GM23338 (cell line): ENCODE data around the gene POLG2. TPM values are rescaled to one million over a fixed set of nuclear protein-coding genes. Genes with fewer than 3 reads are reported as not detected.

ENCODE experiments used
- ATAC-seq: fragments of 200-7000 bp; cut with Tn5 transposase; 3 replicates; pipeline ENCODE4 v1.9.1; 2020
- DNase-seq: peaks from one replicate; pipeline ENCODE4 v3.0.0-alpha.2; 2015; ENCODE audit warnings: low spot score
- H2AFZ ChIP-seq: fragments of 200-600 bp; sonication (generic); 2 replicates; pipeline ENCODE4 v1.8.0; 2016; ENCODE audit warnings: antibody characterized with exemption, mild to moderate bottlenecking, moderate library complexity
- H3F3A ChIP-seq: fragments of 200-600 bp; sonication (generic); replicated peaks from 2 replicates; pipeline ENCODE4 v1.8.0; 2017; ENCODE audit warnings: antibody characterized with exemption, mixed run types, low read depth
- H3K27ac ChIP-seq: fragments of 200-600 bp; sonication (generic); 2 replicates; pipeline ENCODE4 v1.6.1; 2016; ENCODE audit warnings: low read depth
- H3K27me3 ChIP-seq: fragments of 200-600 bp; sonication (generic); 2 replicates; pipeline ENCODE4 v1.8.0; 2016; ENCODE audit warnings: mild to moderate bottlenecking, mixed run types, moderate library complexity; ENCODE audit not compliant: insufficient read depth
- H3K36me3 ChIP-seq: fragments of 200-600 bp; sonication (generic); 2 replicates; pipeline ENCODE4 v1.8.0; 2016; ENCODE audit warnings: mild to moderate bottlenecking; ENCODE audit not compliant: insufficient read depth
- H3K4me1 ChIP-seq: fragments of 200-600 bp; sonication (generic); 2 replicates; pipeline ENCODE4 v1.8.0; 2016; ENCODE audit warnings: mild to moderate bottlenecking, moderate library complexity; ENCODE audit not compliant: insufficient read depth
- H3K4me2 ChIP-seq: fragments of 200-600 bp; sonication (generic); 2 replicates; pipeline ENCODE4 v1.7.1; 2017; ENCODE audit warnings: mixed run types
- H3K4me3 ChIP-seq: fragments of 200-600 bp; sonication (generic); 2 replicates; pipeline ENCODE4 v1.6.1; 2016; ENCODE audit warnings: mixed run types
- H3K79me2 ChIP-seq: fragments of 200-600 bp; sonication (generic); replicated peaks from 2 replicates; pipeline ENCODE4 v1.8.0; 2017; ENCODE audit warnings: mild to moderate bottlenecking; ENCODE audit not compliant: insufficient read depth
- H3K9me2 ChIP-seq: fragments of 200-600 bp; sonication (generic); 2 replicates; pipeline ENCODE4 v1.8.0; 2017; ENCODE audit not compliant: insufficient read depth
- H4K20me1 ChIP-seq: fragments of 200-600 bp; sonication (generic); replicated peaks from 2 replicates; pipeline ENCODE4 v1.8.0; 2017; ENCODE audit warnings: mild to moderate bottlenecking; ENCODE audit not compliant: insufficient read depth
- H3K27ac Mint-ChIP-seq: 2 replicates; pipeline ENCODE4 v1.8.0; 2020; ENCODE audit warnings: inconsistent platforms, mild to moderate bottlenecking, moderate library complexity, mixed read lengths
- H3K27me3 Mint-ChIP-seq: 3 replicates; pipeline ENCODE4 v1.8.0; 2022; ENCODE audit warnings: low read depth, mild to moderate bottlenecking, moderate library complexity, mixed read lengths, inconsistent platforms; ENCODE audit not compliant: insufficient read depth, poor library complexity
- H3K36me3 Mint-ChIP-seq: 3 replicates; pipeline ENCODE4 v1.8.0; 2021; ENCODE audit warnings: low read depth, mild to moderate bottlenecking, inconsistent platforms, moderate library complexity, mixed read lengths
- H3K4me1 Mint-ChIP-seq: 3 replicates; pipeline ENCODE4 v1.8.0; 2020; ENCODE audit warnings: mild to moderate bottlenecking, inconsistent platforms, mixed read lengths
- H3K4me3 Mint-ChIP-seq: 3 replicates; pipeline ENCODE4 v1.8.0; 2021; ENCODE audit warnings: moderate library complexity, mild to moderate bottlenecking, inconsistent platforms, mixed read lengths
- H3K9me3 Mint-ChIP-seq: 3 replicates; pipeline ENCODE4 v1.8.0; 2020; ENCODE audit warnings: moderate library complexity, mild to moderate bottlenecking, inconsistent platforms, mixed read lengths
- CREB1 ChIP-seq: fragments of 250-450 bp; sonication (Bioruptor Pico); IDR thresholded peaks from 2 replicates; pipeline ENCODE4 v1.5.0; 2020; ENCODE audit warnings: low read depth, mild to moderate bottlenecking, moderate library complexity
- EZH2 ChIP-seq: fragments of 200-600 bp; sonication (generic); IDR thresholded peaks from one replicate; pipeline ENCODE4 v1.8.0; 2017; ENCODE audit warnings: antibody characterized with exemption, mild to moderate bottlenecking, low read depth; ENCODE audit not compliant: unreplicated experiment
- POLR2AphosphoS5 ChIP-seq: IDR thresholded peaks from 2 replicates; pipeline ENCODE4 v1.6.1; 2016; ENCODE audit warnings: antibody characterized with exemption, low read depth
- STAT1 ChIP-seq: IDR thresholded peaks from one replicate; pipeline ENCODE4 v1.6.1; 2016; ENCODE audit warnings: antibody characterized with exemption; ENCODE audit not compliant: unreplicated experiment
- ZNF114 ChIP-seq: fragments of 250-450 bp; sonication (Bioruptor Pico); IDR thresholded peaks from 2 replicates; pipeline ENCODE4 v1.5.0; 2020; ENCODE audit warnings: mild to moderate bottlenecking, moderate library complexity
- polyA plus RNA-seq: library from polyadenylated mRNA; unstranded; fragments of >200 nt; fragmentation: Nextera tagmentation; extraction: Ambion mirVana; gene quantifications from 2 replicates; pipeline ENCODE4 v1.2.1, GENCODE V29; 2016
- total RNA-seq: library from RNA; depleted of rRNA; stranded (reverse); fragments of >200 nt; shearing (Covaris generic); gene quantifications from 2 replicates; pipeline ENCODE4 v1.2.3, GENCODE V29; 2014
- TF ChIP-seq, protein P1 (sequence below): IDR thresholded peaks from one replicate; pipeline ENCODE4 v1.6.1; 2018; ENCODE audit warnings: antibody characterized with exemption; ENCODE audit not compliant: unreplicated experiment
- TF ChIP-seq, protein P2 (sequence below), 2 experiments: fragments of 200-600 bp in 1 of 2; sonication (generic) in 1 of 2; conservative IDR thresholded peaks; 2 replicates each; pipeline versions ENCODE4 v1.5.1 to v1.6.1; 2016 to 2017; ENCODE audit warnings: antibody characterized with exemption in 2 of 2, low read depth in 2 of 2, mild to moderate bottlenecking in 2 of 2, moderate library complexity in 1 of 2
- TF ChIP-seq, protein P3 (sequence below): fragments of 250-450 bp; sonication (Bioruptor Pico); IDR thresholded peaks from 2 replicates; pipeline ENCODE4 v1.5.0; 2020; ENCODE audit warnings: mild to moderate bottlenecking, moderate library complexity

Gene POLG2
- total and polyA plus RNA-seq, 2 experiments from 2014 or later = 20.2 to 28.0 TPM

DNA sequence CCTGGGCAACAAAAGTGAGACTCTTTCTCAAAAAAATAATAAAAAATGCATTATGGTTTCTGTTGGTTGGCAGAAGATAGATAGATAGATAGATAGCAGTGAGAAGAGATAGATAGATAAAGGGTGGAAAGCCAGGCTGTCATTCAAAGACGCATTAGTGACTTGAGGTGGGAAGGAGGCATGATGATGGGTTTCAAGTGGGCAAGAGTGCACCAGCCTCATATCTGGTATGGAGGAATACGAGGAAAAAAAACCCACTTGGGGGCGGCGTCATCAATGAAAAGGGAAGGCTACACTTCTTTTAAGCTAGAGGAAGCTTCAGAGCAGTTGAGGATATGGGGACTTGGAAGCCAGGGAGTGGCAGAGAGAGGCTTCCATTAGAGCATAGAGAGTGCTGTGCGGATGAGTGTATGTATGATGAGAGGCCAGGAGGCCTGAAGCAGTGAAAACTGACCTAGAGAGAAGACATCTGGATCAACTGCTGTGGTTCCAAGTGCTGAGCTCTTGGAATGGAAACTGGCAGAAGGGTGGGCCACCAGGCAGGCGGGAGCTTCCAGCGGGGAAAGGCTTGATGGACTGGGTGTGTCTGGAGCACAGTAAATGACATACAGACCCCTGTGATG lies 41.8 kb upstream of the POLG2 start:
- H2AFZ ChIP-seq = no peak overlapping the region
- Mint-ChIP-seq H3K36me3 (peaks cover 54% of the 10 kb centered on the region), H3K4me1 (no peaks in the 10 kb centered on the region), H3K4me3 (no peak overlapping the region), H3K27ac (peak overlapping the region; percentile 8; the same call in 1 of the 2 replicates), H3K27me3 (peaks cover 9% of the 10 kb centered on the region), H3K9me3 (no peaks in the 10 kb centered on the region; the same call in 2 of the 3 replicates)
- no peaks in the 10 kb centered on the region for H3F3A ChIP-seq
- H3K79me2 ChIP-seq = no peaks in the 10 kb centered on the region
- TF ChIP-seq POLR2AphosphoS5 (no peak), CREB1 (CRISPR knock-in tag) (no peak), ZNF114 (CRISPR knock-in tag) (no peak), EZH2 (no peak), STAT1 (no peak)
- TF ChIP-seq, protein P1, sequence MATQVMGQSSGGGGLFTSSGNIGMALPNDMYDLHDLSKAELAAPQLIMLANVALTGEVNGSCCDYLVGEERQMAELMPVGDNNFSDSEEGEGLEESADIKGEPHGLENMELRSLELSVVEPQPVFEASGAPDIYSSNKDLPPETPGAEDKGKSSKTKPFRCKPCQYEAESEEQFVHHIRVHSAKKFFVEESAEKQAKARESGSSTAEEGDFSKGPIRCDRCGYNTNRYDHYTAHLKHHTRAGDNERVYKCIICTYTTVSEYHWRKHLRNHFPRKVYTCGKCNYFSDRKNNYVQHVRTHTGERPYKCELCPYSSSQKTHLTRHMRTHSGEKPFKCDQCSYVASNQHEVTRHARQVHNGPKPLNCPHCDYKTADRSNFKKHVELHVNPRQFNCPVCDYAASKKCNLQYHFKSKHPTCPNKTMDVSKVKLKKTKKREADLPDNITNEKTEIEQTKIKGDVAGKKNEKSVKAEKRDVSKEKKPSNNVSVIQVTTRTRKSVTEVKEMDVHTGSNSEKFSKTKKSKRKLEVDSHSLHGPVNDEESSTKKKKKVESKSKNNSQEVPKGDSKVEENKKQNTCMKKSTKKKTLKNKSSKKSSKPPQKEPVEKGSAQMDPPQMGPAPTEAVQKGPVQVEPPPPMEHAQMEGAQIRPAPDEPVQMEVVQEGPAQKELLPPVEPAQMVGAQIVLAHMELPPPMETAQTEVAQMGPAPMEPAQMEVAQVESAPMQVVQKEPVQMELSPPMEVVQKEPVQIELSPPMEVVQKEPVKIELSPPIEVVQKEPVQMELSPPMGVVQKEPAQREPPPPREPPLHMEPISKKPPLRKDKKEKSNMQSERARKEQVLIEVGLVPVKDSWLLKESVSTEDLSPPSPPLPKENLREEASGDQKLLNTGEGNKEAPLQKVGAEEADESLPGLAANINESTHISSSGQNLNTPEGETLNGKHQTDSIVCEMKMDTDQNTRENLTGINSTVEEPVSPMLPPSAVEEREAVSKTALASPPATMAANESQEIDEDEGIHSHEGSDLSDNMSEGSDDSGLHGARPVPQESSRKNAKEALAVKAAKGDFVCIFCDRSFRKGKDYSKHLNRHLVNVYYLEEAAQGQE = no peak
- TF ChIP-seq, protein P2, sequence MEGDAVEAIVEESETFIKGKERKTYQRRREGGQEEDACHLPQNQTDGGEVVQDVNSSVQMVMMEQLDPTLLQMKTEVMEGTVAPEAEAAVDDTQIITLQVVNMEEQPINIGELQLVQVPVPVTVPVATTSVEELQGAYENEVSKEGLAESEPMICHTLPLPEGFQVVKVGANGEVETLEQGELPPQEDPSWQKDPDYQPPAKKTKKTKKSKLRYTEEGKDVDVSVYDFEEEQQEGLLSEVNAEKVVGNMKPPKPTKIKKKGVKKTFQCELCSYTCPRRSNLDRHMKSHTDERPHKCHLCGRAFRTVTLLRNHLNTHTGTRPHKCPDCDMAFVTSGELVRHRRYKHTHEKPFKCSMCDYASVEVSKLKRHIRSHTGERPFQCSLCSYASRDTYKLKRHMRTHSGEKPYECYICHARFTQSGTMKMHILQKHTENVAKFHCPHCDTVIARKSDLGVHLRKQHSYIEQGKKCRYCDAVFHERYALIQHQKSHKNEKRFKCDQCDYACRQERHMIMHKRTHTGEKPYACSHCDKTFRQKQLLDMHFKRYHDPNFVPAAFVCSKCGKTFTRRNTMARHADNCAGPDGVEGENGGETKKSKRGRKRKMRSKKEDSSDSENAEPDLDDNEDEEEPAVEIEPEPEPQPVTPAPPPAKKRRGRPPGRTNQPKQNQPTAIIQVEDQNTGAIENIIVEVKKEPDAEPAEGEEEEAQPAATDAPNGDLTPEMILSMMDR (conservative IDR thresholded peaks at IDR 0.05; ENCODE audit: low read depth in 2 of 2) = 0 out of 4 replicates have a peak, but pooled peaks of 1 of the 2 experiments have one; percentile 9
- TF ChIP-seq, protein P3, sequence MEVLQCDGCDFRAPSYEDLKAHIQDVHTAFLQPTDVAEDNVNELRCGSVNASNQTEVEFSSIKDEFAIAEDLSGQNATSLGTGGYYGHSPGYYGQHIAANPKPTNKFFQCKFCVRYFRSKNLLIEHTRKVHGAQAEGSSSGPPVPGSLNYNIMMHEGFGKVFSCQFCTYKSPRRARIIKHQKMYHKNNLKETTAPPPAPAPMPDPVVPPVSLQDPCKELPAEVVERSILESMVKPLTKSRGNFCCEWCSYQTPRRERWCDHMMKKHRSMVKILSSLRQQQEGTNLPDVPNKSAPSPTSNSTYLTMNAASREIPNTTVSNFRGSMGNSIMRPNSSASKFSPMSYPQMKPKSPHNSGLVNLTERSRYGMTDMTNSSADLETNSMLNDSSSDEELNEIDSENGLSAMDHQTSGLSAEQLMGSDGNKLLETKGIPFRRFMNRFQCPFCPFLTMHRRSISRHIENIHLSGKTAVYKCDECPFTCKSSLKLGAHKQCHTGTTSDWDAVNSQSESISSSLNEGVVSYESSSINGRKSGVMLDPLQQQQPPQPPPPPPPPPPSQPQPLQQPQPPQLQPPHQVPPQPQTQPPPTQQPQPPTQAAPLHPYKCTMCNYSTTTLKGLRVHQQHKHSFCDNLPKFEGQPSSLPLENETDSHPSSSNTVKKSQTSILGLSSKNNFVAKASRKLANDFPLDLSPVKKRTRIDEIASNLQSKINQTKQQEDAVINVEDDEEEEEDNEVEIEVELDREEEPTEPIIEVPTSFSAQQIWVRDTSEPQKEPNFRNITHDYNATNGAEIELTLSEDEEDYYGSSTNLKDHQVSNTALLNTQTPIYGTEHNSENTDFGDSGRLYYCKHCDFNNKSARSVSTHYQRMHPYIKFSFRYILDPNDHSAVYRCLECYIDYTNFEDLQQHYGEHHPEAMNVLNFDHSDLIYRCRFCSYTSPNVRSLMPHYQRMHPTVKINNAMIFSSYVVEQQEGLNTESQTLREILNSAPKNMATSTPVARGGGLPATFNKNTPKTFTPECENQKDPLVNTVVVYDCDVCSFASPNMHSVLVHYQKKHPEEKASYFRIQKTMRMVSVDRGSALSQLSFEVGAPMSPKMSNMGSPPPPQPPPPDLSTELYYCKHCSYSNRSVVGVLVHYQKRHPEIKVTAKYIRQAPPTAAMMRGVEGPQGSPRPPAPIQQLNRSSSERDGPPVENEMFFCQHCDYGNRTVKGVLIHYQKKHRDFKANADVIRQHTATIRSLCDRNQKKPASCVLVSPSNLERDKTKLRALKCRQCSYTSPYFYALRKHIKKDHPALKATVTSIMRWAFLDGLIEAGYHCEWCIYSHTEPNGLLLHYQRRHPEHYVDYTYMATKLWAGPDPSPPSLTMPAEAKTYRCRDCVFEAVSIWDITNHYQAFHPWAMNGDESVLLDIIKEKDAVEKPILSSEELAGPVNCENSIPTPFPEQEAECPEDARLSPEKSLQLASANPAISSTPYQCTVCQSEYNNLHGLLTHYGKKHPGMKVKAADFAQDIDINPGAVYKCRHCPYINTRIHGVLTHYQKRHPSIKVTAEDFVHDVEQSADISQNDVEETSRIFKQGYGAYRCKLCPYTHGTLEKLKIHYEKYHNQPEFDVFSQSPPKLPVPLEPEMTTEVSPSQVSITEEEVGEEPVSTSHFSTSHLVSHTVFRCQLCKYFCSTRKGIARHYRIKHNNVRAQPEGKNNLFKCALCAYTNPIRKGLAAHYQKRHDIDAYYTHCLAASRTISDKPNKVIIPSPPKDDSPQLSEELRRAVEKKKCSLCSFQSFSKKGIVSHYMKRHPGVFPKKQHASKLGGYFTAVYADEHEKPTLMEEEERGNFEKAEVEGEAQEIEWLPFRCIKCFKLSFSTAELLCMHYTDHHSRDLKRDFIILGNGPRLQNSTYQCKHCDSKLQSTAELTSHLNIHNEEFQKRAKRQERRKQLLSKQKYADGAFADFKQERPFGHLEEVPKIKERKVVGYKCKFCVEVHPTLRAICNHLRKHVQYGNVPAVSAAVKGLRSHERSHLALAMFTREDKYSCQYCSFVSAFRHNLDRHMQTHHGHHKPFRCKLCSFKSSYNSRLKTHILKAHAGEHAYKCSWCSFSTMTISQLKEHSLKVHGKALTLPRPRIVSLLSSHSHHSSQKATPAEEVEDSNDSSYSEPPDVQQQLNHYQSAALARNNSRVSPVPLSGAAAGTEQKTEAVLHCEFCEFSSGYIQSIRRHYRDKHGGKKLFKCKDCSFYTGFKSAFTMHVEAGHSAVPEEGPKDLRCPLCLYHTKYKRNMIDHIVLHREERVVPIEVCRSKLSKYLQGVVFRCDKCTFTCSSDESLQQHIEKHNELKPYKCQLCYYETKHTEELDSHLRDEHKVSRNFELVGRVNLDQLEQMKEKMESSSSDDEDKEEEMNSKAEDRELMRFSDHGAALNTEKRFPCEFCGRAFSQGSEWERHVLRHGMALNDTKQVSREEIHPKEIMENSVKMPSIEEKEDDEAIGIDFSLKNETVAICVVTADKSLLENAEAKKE = no peak
- peaks cover 10% of the 10 kb centered on the region; the same call in 1 of the 2 replicates for H4K20me1 ChIP-seq
- H3K27me3 ChIP-seq = no peaks in the 10 kb centered on the region
- DNase-seq (no peak), ATAC-seq (peak; percentile 20; the same call in 1 of the 3 replicates)
- H3K27ac ChIP-seq = peak overlapping the region; percentile 39
- no peak overlapping the region for H3K4me3 ChIP-seq
- H3K36me3 ChIP-seq = peaks cover 32% of the 10 kb centered on the region
- no peaks in the 10 kb centered on the region for H3K9me2 ChIP-seq
- no peaks in the 10 kb centered on the region for H3K4me1 ChIP-seq
- H3K4me2 ChIP-seq = no peak overlapping the region
